Motor neuron (in vitro differentiated cells): ENCODE measurements around the gene PHLPP1. TPM values are rescaled to one million over a fixed set of nuclear protein-coding genes. Genes with fewer than 3 reads are reported as not detected.

Source experiments
- ATAC-seq, 8 experiments: fragments of 200-7000 bp; cut with Tn5 transposase; replicated peaks in 6 of 8; 2 replicates each; pipeline ENCODE4 v1.8.0; 2021; ENCODE audit warnings: mild to moderate bottlenecking in 8 of 8, moderate library complexity in 8 of 8
- H3K27ac ChIP-seq, 2 donors: fragments of 250-450 bp; sonication (Bioruptor Pico); 2 replicates each; pipeline ENCODE4 v1.9.0; 2021; ENCODE audit warnings: antibody characterized with exemption in 2 of 2, mild to moderate bottlenecking in 2 of 2, moderate library complexity in 1 of 2
- H3K4me1 ChIP-seq, 2 donors: fragments of 250-450 bp; sonication (Bioruptor Pico); replicated peaks in 1 of 2; 2 replicates each; pipeline ENCODE4 v1.6.1; 2021; ENCODE audit warnings: antibody characterized with exemption in 2 of 2, mild to moderate bottlenecking in 2 of 2, moderate library complexity in 1 of 2
- H3K4me3 ChIP-seq, 5 donors: fragments of 250-450 bp; sonication (Bioruptor Pico); 2 replicates each; pipeline ENCODE4 v1.9.0; 2021; ENCODE audit warnings: antibody characterized with exemption in 5 of 5, mild to moderate bottlenecking in 5 of 5, moderate library complexity in 4 of 5
- WGBS, 10 experiments: fragments of 450-650 bp; shearing (Covaris generic); methylation state at CpG; one replicate each; pipeline ENCODE4 v1.0.0; 2022; 5-methylcytosine and 5-hydroxymethylcytosine counted together
- in situ Hi-C, 9 experiments: fragments of 400-800 bp; cut with MboI; loops; one replicate each; pipeline ENCODE4 v1.15.0; 2021; ENCODE audit warnings: low sequenced_read_pairs in 9 of 9, low pct_unique_long_range_greater_than_20kb in 2 of 9; ENCODE audit not compliant: unreplicated experiment in 9 of 9
- total RNA-seq, 8 experiments: library from RNA; unstranded; fragments of 300-600 nt; gene quantifications; 2 replicates each; pipeline versions ENCODE4 v1.2.3 to v1.2.4, GENCODE V29; 2022

The PHLPP1 gene
- total RNA-seq, 8 experiments from 2014 or later: 3.3 to 14.4 (median 12.1) TPM

- H3K27ac ChIP-seq: no peak overlapping the region
- ATAC-seq: peak in 1 of 8 experiments; percentile 36
- no peaks in the 10 kb centered on the region for H3K4me1 ChIP-seq
- 29 to 100% (median 85%) methylated on average over 1 to 16 of the region's 26 CpGs; no CpG with 5 or more reads in 2 of the 10 experiments for WGBS, 10 experiments
- in situ Hi-C loops: loop anchor here in 5 of 9 experiments (25.0 kb wide), 2 partner anchors 315 to 415 kb away; no protein-coding TSS in a partner anchor
- no peak overlapping the region for H3K4me3 ChIP-seq
Observed at GRCh38 chr18:63022429-63023022, 307.2 kb downstream of the PHLPP1 start.

- peak; percentile 46 to 78 (median 68) for ATAC-seq
- H3K27ac ChIP-seq: no peak overlapping the region
- in situ Hi-C loops: no loop called here
- no peaks in the 10 kb centered on the region for H3K4me1 ChIP-seq
- no peak overlapping the region for H3K4me3 ChIP-seq
- WGBS, 10 experiments: 0 to 100% (median 40%) methylated on average over 1 to 5 of the region's 12 CpGs; no CpG with 5 or more reads in 3 of the 10 experiments
Observed at GRCh38 chr18:63025251-63026090, 310.1 kb downstream of the PHLPP1 start.

GRCh38 chr18:63028380-63028779, 313.0 kb downstream of the PHLPP1 start:
- in situ Hi-C loops: no loop called here
- 6 to 100% (median 87%) methylated on average over 2 of the region's 2 CpGs; no CpG with 5 or more reads in 1 of the 10 experiments for WGBS, 10 experiments
- Histone ChIP-seq H3K27ac (no peak overlapping the region), H3K4me1 (no peaks in the 10 kb centered on the region), H3K4me3 (no peak overlapping the region)
- ATAC-seq: no peak

Other genes with a start within 250 kb of the PHLPP1 start
- gene ZCCHC2, start 192.5 kb upstream of the PHLPP1 start, total RNA-seq: 10 to 100 TPM in 7 of 8 experiments, 1 to 10 TPM in 1; 6.0 to 18.2 (median 12.0) TPM